GM18508 (cell line): ENCODE results near the gene MBD3L2B.
"Not testable (repeated sequence)": the region's sequence is repeated elsewhere in the genome, so short reads cannot be mapped to it uniquely, and the experiment has no call there.

ENCODE experiments used
- ATAC-seq: cut with Tn5 transposase; IDR thresholded peaks from one replicate; pipeline ENCODE4 v1.9.1; 2021; ENCODE audit warnings: moderate number of reproducible peaks; ENCODE audit not compliant: insufficient read depth, unreplicated experiment

The MBD3L2B gene

GRCh38 chr19:7021331-7021730 lies at the start of gene MBD3L2B:
TSS of gene MBD3L2B (minus strand) at chr19:7021431. CDS start at chr19:7021397, 34 bp downstream.
- ATAC-seq = not testable (repeated sequence)

GRCh38 chr19:7069904-7070226 lies 48.6 kb upstream of the MBD3L2B start:
- ATAC-seq = no peak

- peak; percentile 57 for ATAC-seq
Observed at GRCh38 chr19:7069042-7069903, 48.0 kb upstream of the MBD3L2B start, which contains the start of gene ZNF557. TSS of gene ZNF557 (plus strand) at chr19:7069703. CDS start at chr19:7075075, 5,372 bp downstream.

GRCh38 chr19:7068599-7068998 lies 47.4 kb upstream of the MBD3L2B start:
- ATAC-seq = no peak

- ATAC-seq = no peak
Observed at GRCh38 chr19:7067716-7068115, 46.5 kb upstream of the MBD3L2B start.

- not testable (repeated sequence) for ATAC-seq
Observed at GRCh38 chr19:7067122-7067521, 45.9 kb upstream of the MBD3L2B start.

- no peak for ATAC-seq
Observed at GRCh38 chr19:7063764-7064418, 42.7 kb upstream of the MBD3L2B start.

GRCh38 chr19:7063339-7063738 lies 42.1 kb upstream of the MBD3L2B start:
- ATAC-seq = no peak

- not testable (repeated sequence) for ATAC-seq
Observed at GRCh38 chr19:7059977-7060376, 38.7 kb upstream of the MBD3L2B start.

GRCh38 chr19:7058576-7058975 lies 37.3 kb upstream of the MBD3L2B start, which contains the start of gene MBD3L3:
TSS of gene MBD3L3 (minus strand) at chr19:7058676. CDS start at chr19:7058605, 71 bp downstream.
- ATAC-seq = not testable (repeated sequence)

GRCh38 chr19:7056371-7056770 lies 35.1 kb upstream of the MBD3L2B start:
- ATAC-seq = not testable (repeated sequence)

- ATAC-seq = not testable (repeated sequence)
Observed at GRCh38 chr19:7055679-7056078, 34.4 kb upstream of the MBD3L2B start.

GRCh38 chr19:7054635-7055368 lies 33.6 kb upstream of the MBD3L2B start:
- not testable (repeated sequence) for ATAC-seq

- not testable (repeated sequence) for ATAC-seq
Observed at GRCh38 chr19:7052896-7053295, 31.7 kb upstream of the MBD3L2B start.

- not testable (repeated sequence) for ATAC-seq
Observed at GRCh38 chr19:7051421-7051820, 30.2 kb upstream of the MBD3L2B start.

GRCh38 chr19:7049021-7049420 lies 27.8 kb upstream of the MBD3L2B start, which contains the start of gene MBD3L2:
TSS of gene MBD3L2 (plus strand) at chr19:7049321. CDS start at chr19:7049374, 53 bp downstream.
- ATAC-seq = not testable (repeated sequence)

- ATAC-seq = not testable (repeated sequence)
Observed at GRCh38 chr19:7041563-7041962, 20.3 kb upstream of the MBD3L2B start.

- not testable (repeated sequence) for ATAC-seq
Observed at GRCh38 chr19:7040079-7040478, 18.8 kb upstream of the MBD3L2B start, which contains the start of gene MBD3L4. TSS of gene MBD3L4 (minus strand) at chr19:7040179. CDS start at chr19:7040144, 35 bp downstream.

GRCh38 chr19:7030278-7030677 lies 9.0 kb upstream of the MBD3L2B start, which contains the start of gene MBD3L5:
TSS of gene MBD3L5 (plus strand) at chr19:7030578. CDS start at chr19:7030612, 34 bp downstream.
- not testable (repeated sequence) for ATAC-seq

GRCh38 chr19:7028790-7029189 lies 7.6 kb upstream of the MBD3L2B start:
- not testable (repeated sequence) for ATAC-seq
